Measurements from ENCODE around the gene TPSG1.
"Not testable (repeated sequence)": the region's sequence is repeated elsewhere in the genome, so short reads cannot be mapped to it uniquely, and the experiment has no call there.

Gene TPSG1

GRCh38 chr16:1256874-1257322, 31.8 kb upstream of the TPSG1 start:
- DNase-seq (ENCODE audit: low spot score), result no peak

DNA sequence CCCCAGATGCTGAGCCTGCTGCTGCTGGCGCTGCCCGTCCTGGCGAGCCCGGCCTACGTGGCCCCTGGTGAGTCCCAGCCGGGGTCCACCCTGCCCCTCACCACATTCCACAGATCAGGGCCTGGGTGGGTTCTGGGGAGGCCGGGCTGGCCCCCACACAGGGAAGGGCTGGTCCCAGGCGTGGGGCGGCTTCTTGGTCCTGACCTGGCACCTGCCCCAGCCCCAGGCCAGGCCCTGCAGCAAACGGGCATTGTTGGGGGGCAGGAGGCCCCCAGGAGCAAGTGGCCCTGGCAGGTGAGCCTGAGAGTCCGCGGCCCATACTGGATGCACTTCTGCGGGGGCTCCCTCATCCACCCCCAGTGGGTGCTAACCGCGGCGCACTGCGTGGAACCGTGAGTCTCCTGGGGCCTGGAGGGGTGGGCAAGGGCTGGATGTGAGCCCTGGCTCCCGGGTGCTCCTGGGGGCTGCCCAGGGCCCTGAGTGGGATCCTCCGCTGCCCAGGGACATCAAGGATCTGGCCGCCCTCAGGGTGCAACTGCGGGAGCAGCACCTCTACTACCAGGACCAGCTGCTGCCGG, 31.3 kb upstream of the TPSG1 start:
- not testable (repeated sequence) for DNase-seq (ENCODE audit: low spot score)

GRCh38 chr16:1255276-1256122, 30.4 kb upstream of the TPSG1 start, which contains the start of gene TPSD1:
TSS of gene TPSD1 (plus strand) at chr16:1256069. CDS start at chr16:1256281, 212 bp downstream.
- not testable (repeated sequence) for DNase-seq (ENCODE audit: low spot score)

DNA sequence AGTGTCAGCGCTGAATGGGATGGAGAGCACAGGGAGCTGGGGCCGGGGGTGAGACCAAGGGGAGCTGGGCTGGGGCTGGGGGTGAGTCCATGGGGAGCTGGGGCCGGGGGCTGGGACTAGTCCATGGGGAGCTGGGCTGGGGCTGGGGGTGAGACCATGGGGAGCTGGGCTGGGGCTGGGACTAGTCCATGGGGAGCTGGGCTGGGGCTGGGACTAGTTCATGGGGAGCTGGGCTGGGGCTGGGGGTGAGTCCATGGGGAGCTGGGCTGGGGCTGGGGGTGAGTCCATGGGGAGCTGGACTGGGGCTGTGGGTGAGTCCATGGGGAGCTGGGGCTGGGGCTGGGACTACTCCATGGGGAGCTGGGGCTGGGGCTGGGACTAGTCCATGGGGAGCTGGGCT, 29.8 kb upstream of the TPSG1 start:
- DNase-seq (ENCODE audit: low spot score), result not testable (repeated sequence)

DNA sequence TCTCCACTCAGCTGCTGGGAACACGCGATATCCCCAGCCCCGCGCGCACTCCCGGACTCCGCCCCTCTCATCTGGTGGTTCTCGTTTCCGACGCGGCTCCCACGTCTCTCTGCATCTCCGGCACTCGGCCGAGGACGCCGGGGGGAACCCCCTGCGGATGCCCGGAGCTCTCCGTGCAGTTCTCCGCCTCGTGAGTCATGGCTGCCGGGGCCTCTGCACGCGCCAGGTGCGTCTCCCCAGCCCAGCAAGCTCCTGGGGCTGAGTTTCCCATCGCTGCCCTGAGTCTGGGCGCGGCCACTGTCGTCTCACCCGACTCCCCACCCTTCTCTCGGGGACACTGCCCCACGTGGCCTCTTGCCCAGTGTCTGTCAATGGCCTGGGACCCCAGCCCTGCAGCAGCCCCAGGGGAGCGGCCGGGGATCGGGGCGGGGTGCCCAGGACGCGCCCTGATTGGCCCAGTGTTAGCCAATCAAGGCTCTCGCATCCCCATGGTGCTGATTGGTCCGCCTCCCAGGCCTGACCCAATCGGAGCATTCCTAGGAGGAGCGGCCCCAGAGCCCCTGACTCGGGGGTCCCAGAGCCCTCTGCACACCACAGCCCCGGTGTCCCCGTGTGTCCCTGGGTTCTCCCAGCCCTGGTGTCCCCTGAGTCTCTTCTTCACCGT, 28.8 kb upstream of the TPSG1 start:
- DNase-seq (ENCODE audit: low spot score), result not testable (repeated sequence)

GRCh38 chr16:1249031-1249755, 24.1 kb upstream of the TPSG1 start:
- DNase-seq (ENCODE audit: low spot score), result not testable (repeated sequence)

DNA sequence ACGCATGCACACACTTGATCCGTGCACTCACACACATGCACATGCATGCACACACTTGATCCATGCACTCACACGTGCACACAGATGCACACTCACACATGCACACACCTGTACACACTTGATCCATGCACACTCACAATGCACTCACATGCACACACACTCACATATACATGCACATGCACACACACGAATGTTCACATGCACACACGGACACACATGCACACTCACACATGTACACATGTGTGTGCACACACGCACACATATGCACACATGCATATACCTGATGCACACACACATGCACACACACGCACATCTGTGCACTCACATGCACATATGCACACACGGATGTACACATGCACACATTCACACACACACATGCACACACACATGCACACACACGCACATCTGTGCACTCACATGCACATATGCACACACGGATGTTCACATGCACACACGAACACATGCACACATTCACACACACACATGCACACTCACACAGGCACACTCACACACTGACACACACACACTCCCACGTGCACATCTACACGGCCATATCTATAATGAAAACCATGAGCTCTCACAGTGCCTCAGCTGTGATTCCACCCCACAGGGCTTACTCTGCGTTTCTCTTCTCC, 23.0 kb upstream of the TPSG1 start:
- not testable (repeated sequence) for DNase-seq (ENCODE audit: low spot score)

GRCh38 chr16:1245452-1246020, 20.5 kb upstream of the TPSG1 start:
- no peak for DNase-seq (ENCODE audit: low spot score)

DNA sequence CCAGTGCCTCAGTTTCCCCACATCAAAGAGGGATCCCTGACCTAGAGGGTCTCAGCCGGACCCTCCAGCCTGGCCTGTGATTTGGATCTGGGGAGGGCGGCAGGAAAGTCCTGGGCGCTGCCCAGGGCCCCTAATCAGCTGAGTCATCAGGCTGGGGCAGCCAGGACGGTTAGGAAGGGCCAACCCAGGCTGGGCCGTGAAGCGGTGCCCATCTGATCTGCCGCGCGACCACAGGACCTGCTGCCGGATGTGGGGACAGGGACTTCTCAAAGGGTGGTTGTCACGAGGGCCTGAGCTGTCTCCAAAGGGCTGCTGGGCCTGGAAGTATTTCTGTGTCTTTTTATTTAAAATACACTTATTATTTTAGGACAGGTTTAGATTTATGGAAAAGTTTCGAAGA, 19.8 kb upstream of the TPSG1 start:
- no peak for DNase-seq (ENCODE audit: low spot score)

GRCh38 chr16:1243907-1244850, 19.1 kb upstream of the TPSG1 start:
- not testable (repeated sequence) for DNase-seq (ENCODE audit: low spot score)

DNA sequence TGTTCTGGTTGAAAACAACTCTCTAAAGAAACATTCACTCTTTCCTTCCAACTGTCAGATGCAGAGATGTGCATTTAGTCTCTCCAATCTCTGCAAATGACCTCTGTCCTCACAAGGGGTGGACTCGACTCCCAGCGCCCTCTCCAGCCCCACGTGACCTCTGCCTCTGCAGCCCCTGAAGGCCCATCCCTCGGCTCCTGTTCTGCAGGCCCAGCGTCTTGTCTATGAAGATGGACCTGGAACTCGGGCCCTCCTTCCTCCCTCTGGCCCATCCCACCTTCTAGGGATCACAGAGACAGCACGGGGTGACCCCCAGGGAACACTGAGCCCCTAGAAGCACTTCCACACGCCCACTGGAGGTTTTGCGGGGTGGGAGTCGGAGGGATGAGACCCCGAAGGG, 18.3 kb upstream of the TPSG1 start:
- DNase-seq (ENCODE audit: low spot score), result not testable (repeated sequence)

DNA sequence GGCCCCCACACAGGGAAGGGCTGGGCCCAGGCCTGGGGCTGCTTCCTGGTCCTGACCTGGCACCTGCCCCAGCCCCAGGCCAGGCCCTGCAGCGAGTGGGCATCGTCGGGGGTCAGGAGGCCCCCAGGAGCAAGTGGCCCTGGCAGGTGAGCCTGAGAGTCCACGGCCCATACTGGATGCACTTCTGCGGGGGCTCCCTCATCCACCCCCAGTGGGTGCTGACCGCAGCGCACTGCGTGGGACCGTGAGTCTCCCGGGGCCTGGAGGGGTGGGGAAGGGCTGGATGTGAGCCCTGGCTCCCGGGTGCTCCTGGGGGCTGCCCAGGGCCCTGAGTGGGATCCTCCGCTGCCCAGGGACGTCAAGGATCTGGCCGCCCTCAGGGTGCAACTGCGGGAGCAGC, 16.0 kb upstream of the TPSG1 start:
- DNase-seq (ENCODE audit: low spot score), result not testable (repeated sequence)

DNA sequence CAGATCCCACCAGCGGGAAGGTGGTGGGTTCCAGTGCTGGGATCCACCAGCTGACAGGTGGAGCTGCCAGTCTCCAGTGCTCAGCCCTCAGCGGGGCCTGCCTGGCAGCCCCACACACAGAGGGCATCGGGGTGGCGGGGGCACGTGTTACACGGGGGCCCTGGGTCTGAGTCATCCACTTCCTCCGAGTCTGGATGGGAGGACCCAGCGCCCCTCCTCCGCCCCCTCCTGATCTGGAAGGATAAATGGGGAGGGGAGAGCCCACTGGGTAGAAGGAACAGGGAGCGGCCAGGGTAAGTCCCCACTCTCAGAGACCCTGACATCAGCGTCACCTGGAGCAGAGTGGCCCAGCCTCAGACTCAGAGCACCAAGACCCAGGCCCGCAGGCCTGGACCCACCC, 15.4 kb upstream of the TPSG1 start, which contains the start of gene TPSAB1:
Gene TPSAB1, plus strand, starts transcription at position 270 of the 400 bp plus-strand sequence. CDS start 234 bp downstream, outside the sequence.
- not testable (repeated sequence) for DNase-seq (ENCODE audit: low spot score)

DNA sequence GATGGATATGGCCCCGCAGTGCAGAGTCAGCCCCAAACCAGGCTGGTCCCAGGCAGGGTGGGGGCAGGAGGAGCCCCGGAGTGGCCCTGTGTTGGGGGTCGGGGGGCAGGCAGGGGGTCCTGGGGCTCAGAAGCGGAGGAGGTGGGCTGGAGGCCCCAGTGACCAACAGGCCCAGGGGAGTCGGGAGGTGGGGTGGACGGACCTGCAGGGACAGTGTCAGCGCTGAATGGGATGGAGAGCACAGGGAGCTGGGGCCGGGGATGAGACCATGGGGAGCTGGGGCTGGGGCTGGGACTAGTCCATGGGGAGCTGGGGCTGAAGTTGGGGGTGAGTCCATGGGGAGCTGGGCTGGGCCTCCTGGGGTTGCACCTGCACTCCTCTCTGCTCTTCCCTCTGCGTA, 14.5 kb upstream of the TPSG1 start:
- DNase-seq (ENCODE audit: low spot score), result not testable (repeated sequence)

- DNase-seq (ENCODE audit: low spot score), result not testable (repeated sequence)
These were observed 13.8 kb upstream of the TPSG1 start for GRCh38 chr16:1238909-1239308.

GRCh38 chr16:1237990-1238389, 12.9 kb upstream of the TPSG1 start:
- DNase-seq (ENCODE audit: low spot score), result no peak

DNA sequence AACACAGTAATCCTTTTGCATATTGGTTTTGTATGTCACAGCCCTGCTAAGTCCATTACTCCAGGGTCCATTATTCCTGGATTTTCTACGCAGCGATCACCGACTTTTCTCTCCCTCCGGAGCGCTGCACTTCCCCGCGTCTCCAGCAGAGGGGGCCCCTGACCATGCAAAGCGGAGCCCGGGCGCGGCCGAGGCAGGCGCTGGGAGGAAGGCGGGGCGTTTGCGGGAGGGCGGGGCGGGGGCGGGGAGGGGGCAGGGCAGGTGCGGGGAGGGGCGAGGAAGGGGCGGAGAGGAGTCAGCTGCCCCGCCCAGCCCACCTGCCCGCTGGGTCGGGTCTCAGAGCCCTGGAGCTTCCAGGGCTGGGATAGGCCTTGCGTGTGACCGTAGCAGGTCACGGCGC, 11.6 kb upstream of the TPSG1 start:
- DNase-seq (ENCODE audit: low spot score), result not testable (repeated sequence)

- DNase-seq (ENCODE audit: low spot score), result not testable (repeated sequence)
These were observed 7.1 kb upstream of the TPSG1 start for GRCh38 chr16:1232049-1232748.

GRCh38 chr16:1231301-1231700, 6.2 kb upstream of the TPSG1 start:
- not testable (repeated sequence) for DNase-seq (ENCODE audit: low spot score)

Measured in GM03348 (cell line).